Skeletal muscle satellite cell (primary cell): ENCODE measurements around the gene P3R3URF.

ENCODE experiments used
- H3K27me3 ChIP-seq: 2 replicates; pipeline ENCODE4 v1.7.0; 2013; ENCODE audit warnings: low read length; ENCODE audit not compliant: control insufficient read depth, insufficient read depth
- H3K36me3 ChIP-seq: 2 replicates; pipeline ENCODE4 v1.7.0; 2013; ENCODE audit warnings: mild to moderate bottlenecking, control low read depth, low read length; ENCODE audit not compliant: insufficient read depth
- H3K4me1 ChIP-seq: 2 replicates; pipeline ENCODE4 v1.7.0; 2013; ENCODE audit warnings: low read length; ENCODE audit not compliant: control insufficient read depth, insufficient read depth
- H3K4me2 ChIP-seq: 2 replicates; pipeline ENCODE4 v1.7.0; 2013; ENCODE audit warnings: mild to moderate bottlenecking, low read length
- H3K4me3 ChIP-seq: 2 replicates; pipeline ENCODE4 v1.7.0; 2013; ENCODE audit warnings: low read length
- H3K9ac ChIP-seq: 2 replicates; pipeline ENCODE4 v1.7.0; 2013; ENCODE audit warnings: mild to moderate bottlenecking, low read depth, low read length, moderate library complexity
- H3K9me3 ChIP-seq: replicated peaks from 2 replicates; pipeline ENCODE4 v1.7.0; 2013; ENCODE audit warnings: mild to moderate bottlenecking, control low read depth, low read length

The P3R3URF gene

GRCh38 chr1:46181343-46182260 is 5.3 kb upstream of the P3R3URF start:
- H3K4me1 ChIP-seq, result peaks cover 43% of the 10 kb centered on the region

GRCh38 chr1:46180082-46180616 is 3.9 kb upstream of the P3R3URF start:
- H3K4me2 ChIP-seq, result no peak overlapping the region
- H3K4me1 ChIP-seq, result peaks cover 41% of the 10 kb centered on the region
- H3K27me3 ChIP-seq, result no peaks in the 10 kb centered on the region
- H3K9me3 ChIP-seq, result no peaks in the 10 kb centered on the region
- no peak overlapping the region for H3K9ac ChIP-seq
- H3K36me3 ChIP-seq, result peaks cover under 1% of the 10 kb centered on the region
- no peak overlapping the region for H3K4me3 ChIP-seq

More at GRCh38 chr1:46181343-46182260, 5.3 kb upstream of the P3R3URF start:
- Histone ChIP-seq H3K4me3 (no peak overlapping the region), H3K4me2 (peak overlapping the region; percentile 3), H3K9me3 (no peaks in the 10 kb centered on the region), H3K9ac (no peak overlapping the region), H3K27me3 (no peaks in the 10 kb centered on the region), H3K36me3 (peaks cover 5% of the 10 kb centered on the region)

GRCh38 chr1:46179138-46180081 is 3.1 kb upstream of the P3R3URF start:
- no peaks in the 10 kb centered on the region for H3K36me3 ChIP-seq
- H3K27me3 ChIP-seq, result no peaks in the 10 kb centered on the region
- peaks cover 41% of the 10 kb centered on the region for H3K4me1 ChIP-seq
- no peak overlapping the region for H3K4me3 ChIP-seq
- H3K9me3 ChIP-seq, result no peaks in the 10 kb centered on the region
- H3K4me2 ChIP-seq, result peak overlapping the region; percentile 42
- H3K9ac ChIP-seq, result peak overlapping the region; percentile 9

GRCh38 chr1:46175243-46175642 is 1.0 kb downstream of the P3R3URF start:
- peaks cover 27% of the 10 kb centered on the region for H3K4me1 ChIP-seq
- H3K27me3 ChIP-seq, result no peaks in the 10 kb centered on the region
- no peaks in the 10 kb centered on the region for H3K9me3 ChIP-seq
- no peak overlapping the region for H3K4me3 ChIP-seq
- H3K4me2 ChIP-seq, result no peak overlapping the region
- H3K36me3 ChIP-seq, result no peaks in the 10 kb centered on the region
- H3K9ac ChIP-seq, result no peak overlapping the region

- Histone ChIP-seq H3K9ac (no peak within 1 kb of the TSS), H3K4me2 (peak within 1 kb of the TSS; percentile 12), H3K4me3 (no peak within 1 kb of the TSS), H3K27me3 (peaks cover 3% of the 10 kb centered on the region), H3K9me3 (no peaks in the 10 kb centered on the region), H3K4me1 (peaks cover 27% of the 10 kb centered on the region), H3K36me3 (no peaks in the 10 kb centered on the region)
Observed at GRCh38 chr1:46174448-46175231, 1.6 kb downstream of the P3R3URF start, which contains the start of gene TSPAN1. Gene TSPAN1 (plus strand): TSS chr1:46175087. CDS start chr1:46181108, 6,021 bp downstream.

GRCh38 chr1:46173361-46173856 is 2.9 kb downstream of the P3R3URF start:
- Histone ChIP-seq H3K9ac (no peak overlapping the region), H3K27me3 (peaks cover 15% of the 10 kb centered on the region), H3K4me2 (no peak overlapping the region), H3K4me1 (peaks cover 24% of the 10 kb centered on the region), H3K36me3 (no peaks in the 10 kb centered on the region), H3K4me3 (no peak overlapping the region), H3K9me3 (no peaks in the 10 kb centered on the region)

- no peaks in the 10 kb centered on the region for H3K36me3 ChIP-seq
- no peak overlapping the region for H3K9ac ChIP-seq
- H3K4me3 ChIP-seq, result no peak overlapping the region
- H3K27me3 ChIP-seq, result peaks cover 24% of the 10 kb centered on the region
- peaks cover 24% of the 10 kb centered on the region for H3K4me1 ChIP-seq
- H3K4me2 ChIP-seq, result no peak overlapping the region
- no peaks in the 10 kb centered on the region for H3K9me3 ChIP-seq
Observed at GRCh38 chr1:46172321-46172720, 4.0 kb downstream of the P3R3URF start.

- Histone ChIP-seq H3K4me3 (no peak overlapping the region), H3K27me3 (peaks cover 28% of the 10 kb centered on the region), H3K4me2 (no peak overlapping the region), H3K4me1 (peaks cover 29% of the 10 kb centered on the region), H3K9ac (no peak overlapping the region), H3K36me3 (no peaks in the 10 kb centered on the region), H3K9me3 (no peaks in the 10 kb centered on the region)
Observed at GRCh38 chr1:46171871-46172270, 4.4 kb downstream of the P3R3URF start.

GRCh38 chr1:46171351-46171750 is 4.9 kb downstream of the P3R3URF start:
- no peaks in the 10 kb centered on the region for H3K9me3 ChIP-seq
- H3K27me3 ChIP-seq, result peaks cover 33% of the 10 kb centered on the region
- no peak overlapping the region for H3K4me3 ChIP-seq
- no peak overlapping the region for H3K9ac ChIP-seq
- peaks cover 32% of the 10 kb centered on the region for H3K4me1 ChIP-seq
- peak overlapping the region; percentile 39 for H3K4me2 ChIP-seq
- no peaks in the 10 kb centered on the region for H3K36me3 ChIP-seq

- Histone ChIP-seq H3K4me1 (peaks cover 29% of the 10 kb centered on the region), H3K4me3 (no peak overlapping the region), H3K9ac (no peak overlapping the region), H3K9me3 (no peaks in the 10 kb centered on the region), H3K36me3 (no peaks in the 10 kb centered on the region), H3K27me3 (peaks cover 34% of the 10 kb centered on the region), H3K4me2 (no peak overlapping the region)
Observed at GRCh38 chr1:46169811-46170454, 6.4 kb downstream of the P3R3URF start.
